ENCODE results near the gene LRRC3B.

DNA sequence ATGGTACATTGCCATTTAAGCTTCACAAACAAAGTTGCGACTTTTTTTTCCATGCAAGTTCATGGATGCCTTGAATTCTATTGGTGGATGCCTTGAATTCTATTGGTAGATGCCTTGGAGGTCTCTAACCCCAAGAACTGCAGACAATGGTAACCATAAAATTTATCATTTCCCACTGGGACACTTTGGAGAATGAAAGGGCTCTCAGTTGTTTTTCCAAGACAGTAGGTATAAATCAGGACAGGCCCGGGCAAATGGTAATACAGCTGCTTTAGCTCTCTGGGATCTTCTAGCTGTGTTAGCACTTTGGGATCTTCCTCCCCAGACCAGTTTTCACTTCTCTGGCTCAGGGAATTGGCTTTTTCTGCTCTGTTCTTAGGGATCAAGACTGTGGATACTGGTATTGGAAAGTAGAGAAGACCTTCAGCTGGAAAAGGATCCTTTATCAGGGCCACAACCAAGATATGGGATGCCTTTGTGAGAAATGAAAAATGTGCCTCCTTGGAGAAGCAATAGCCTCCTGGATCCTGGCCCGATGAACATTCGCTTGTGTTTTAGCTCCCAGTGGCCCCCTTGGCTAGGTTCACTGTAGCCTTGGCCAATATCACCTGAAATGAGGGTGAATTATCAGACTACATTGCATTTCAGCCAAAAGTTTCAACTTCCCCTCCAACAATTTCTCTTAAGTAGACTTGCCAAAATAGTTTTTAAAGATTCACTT lies 8.3 kb downstream of the LRRC3B start:
- TF ChIP-seq YY1 (IDR thresholded peaks at IDR 0.05; ENCODE audit: insufficient read depth, insufficient read length) (no peak), ZNF274 (IDR thresholded peaks at IDR 0.05; ENCODE audit: low read depth, low read length) (no peak)

Data from NT2/D1 (cell line).